Activated CD4-positive, alpha-beta T cell treated with anti-CD3 and anti-CD28 coated beads for 36 hours (primary cell): Measurements from ENCODE around the gene C10orf143. TPM values are rescaled to one million over a fixed set of nuclear protein-coding genes. Genes with fewer than 3 reads are reported as not detected.
"Not testable (repeated sequence)": the region's sequence is repeated elsewhere in the genome, so short reads cannot be mapped to it uniquely, and the experiment has no call there.

Experiments
- ATAC-seq: fragments of 200-7000 bp; cut with Tn5 transposase; one replicate; pipeline ENCODE4 v1.10.0; 2021; ENCODE audit warnings: mild to moderate bottlenecking, moderate library complexity
- CTCF ChIA-PET: fragments of 350-600 bp; sonication (Branson Sonifier 250); formaldehyde crosslinking; loops from one replicate; lab custom pipeline; 2021; ENCODE audit warnings: antibody characterized with exemption; lab: Charles Lee
- POLR2A ChIA-PET: fragments of 350-600 bp; sonication (Branson Sonifier 250); formaldehyde crosslinking; loops from one replicate; lab custom pipeline; 2021; ENCODE audit warnings: antibody characterized with exemption, inconsistent platforms; lab: Charles Lee
- DNase-seq: peaks from one replicate; pipeline ENCODE4 v3.0.0-alpha.2; 2020
- H3K27ac Mint-ChIP-seq: one replicate; pipeline ENCODE4 v1.8.0; 2021; ENCODE audit warnings: mixed read lengths
- H3K27me3 Mint-ChIP-seq: one replicate; pipeline ENCODE4 v1.8.0; 2021; ENCODE audit warnings: mixed read lengths
- H3K36me3 Mint-ChIP-seq: one replicate; pipeline ENCODE4 v1.8.0; 2021; ENCODE audit warnings: low read depth, mixed read lengths
- H3K4me1 Mint-ChIP-seq: one replicate; pipeline ENCODE4 v1.8.0; 2021; ENCODE audit warnings: mixed read lengths
- H3K4me3 Mint-ChIP-seq: one replicate; pipeline ENCODE4 v1.8.0; 2021; ENCODE audit warnings: mild to moderate bottlenecking, moderate library complexity, mixed read lengths
- H3K9me3 Mint-ChIP-seq: one replicate; pipeline ENCODE4 v1.8.0; 2021; ENCODE audit warnings: low read depth, mixed read lengths
- intact Hi-C, 2 experiments: fragments of 100-400 bp; cut with DNase I in 1 of 2; cut with micrococcal nuclease in 1 of 2; formaldehyde crosslinking; loops; one replicate each; pipeline versions ENCODE4 v1.14.2 to v1.15.1; 2022 to 2024; cut with DNase I, micrococcal nuclease
- total RNA-seq, 2 experiments: library from RNA; stranded (reverse); gene quantifications; one replicate each; pipeline ENCODE4 v1.2.3, GENCODE V29; 2021

C10orf143 gene
- total RNA-seq, 2 experiments from 2014 or later, result 4.0 to 5.4 TPM

GRCh38 chr10:130112821-130113220 lies 2.2 kb upstream of the C10orf143 start:
- no peak for DNase-seq
- ChIA-PET CTCF (no interaction called here), POLR2A (no interaction called here)
- Mint-ChIP-seq H3K27ac (no peak overlapping the region), H3K27me3 (no peaks in the 10 kb centered on the region), H3K4me3 (no peak overlapping the region), H3K36me3 (peaks cover 5% of the 10 kb centered on the region), H3K4me1 (peaks cover 24% of the 10 kb centered on the region), H3K9me3 (peaks cover 4% of the 10 kb centered on the region)
- intact Hi-C loops, result loop anchor here in 1 of 2 experiments (5.0 kb wide), 1 partner anchor 151 kb away; the partner anchor contains the start of gene EBF3
- ATAC-seq, result no peak

- H3K4me3 Mint-ChIP-seq, result peak overlapping the region; percentile 90
- H3K9me3 Mint-ChIP-seq, result no peaks in the 10 kb centered on the region
- peaks cover 35% of the 10 kb centered on the region for H3K4me1 Mint-ChIP-seq
- no peak for ATAC-seq
- intact Hi-C loops, result loop anchor here (1.0 to 5.0 kb wide), 8 partner anchors 15 to 1985 kb away; partner anchors contain the start of genes BNIP3 (in 1 of the 2), EBF3 (in 1 of the 2), GLRX3 (in 1 of the 2) and MGMT (in 1 of the 2)
- peak; percentile 52 for DNase-seq
- H3K27ac Mint-ChIP-seq, result peak overlapping the region; percentile 98
- POLR2A ChIA-PET, result interaction anchor here (0.6 to 3.0 kb wide), 3 partner anchors 16 to 33 kb away, joined by 4 to 39 read pairs (median 8); partner anchors contain the start of gene GLRX3
- CTCF ChIA-PET, result interaction anchor here (0.7 to 4.1 kb wide), 3 partner anchors 15 to 1785 kb away, joined by 4 to 39 read pairs (median 33); partner anchors contain the start of gene GLRX3
- H3K36me3 Mint-ChIP-seq, result peaks cover 8% of the 10 kb centered on the region
- H3K27me3 Mint-ChIP-seq, result no peaks in the 10 kb centered on the region
These were observed 1.2 kb upstream of the C10orf143 start for GRCh38 chr10:130111852-130112180.

- peak overlapping the region; percentile 98 for H3K27ac Mint-ChIP-seq
- ChIA-PET POLR2A (interaction anchor here (0.5 to 3.0 kb wide), 6 partner anchors 17 to 190 kb away, joined by 3 to 39 read pairs (median 6); partner anchors contain the start of gene GLRX3), CTCF (interaction anchor here (0.7 to 4.1 kb wide), 8 partner anchors 16 to 1785 kb away, joined by 4 to 39 read pairs (median 5); partner anchors contain the start of gene GLRX3)
- DNase-seq (peak; percentile 96), ATAC-seq (peak; percentile 86)
- H3K9me3 Mint-ChIP-seq, result no peaks in the 10 kb centered on the region
- H3K4me1 Mint-ChIP-seq, result peaks cover 40% of the 10 kb centered on the region
- H3K4me3 Mint-ChIP-seq, result peak overlapping the region; percentile 90
- no peaks in the 10 kb centered on the region for H3K27me3 Mint-ChIP-seq
- intact Hi-C loops, result loop anchor here (1.0 to 5.0 kb wide), 8 partner anchors 16 to 1984 kb away; partner anchors contain the start of genes BNIP3 (in 1 of the 2), EBF3 (in 1 of the 2), GLRX3 (in 1 of the 2) and MGMT (in 1 of the 2)
- peaks cover 12% of the 10 kb centered on the region for H3K36me3 Mint-ChIP-seq
These were observed 652 bp upstream of the C10orf143 start for GRCh38 chr10:130111113-130111851.

GRCh38 chr10:130109796-130110245 lies 809 bp downstream of the C10orf143 start:
- ChIA-PET CTCF (interaction anchor here (0.7 to 4.1 kb wide), 16 partner anchors 11 to 141 kb away, joined by 3 to 39 read pairs (median 4); partner anchors contain the start of gene GLRX3), POLR2A (interaction anchor here (1.2 to 3.0 kb wide), 3 partner anchors 18 to 27 kb away, joined by 6 to 39 read pairs (median 8); partner anchors contain the start of gene GLRX3)
- Mint-ChIP-seq H3K27me3 (no peaks in the 10 kb centered on the region), H3K9me3 (no peaks in the 10 kb centered on the region), H3K4me1 (peaks cover 45% of the 10 kb centered on the region), H3K4me3 (peak overlapping the region; percentile 90), H3K27ac (peak overlapping the region; percentile 98), H3K36me3 (peaks cover 16% of the 10 kb centered on the region)
- intact Hi-C loops, result loop anchor here (1.0 to 5.0 kb wide), 9 partner anchors 26 to 1983 kb away; partner anchors contain the start of genes EBF3 (in 2 of the 2), BNIP3 (in 1 of the 2), GLRX3 (in 1 of the 2) and MKI67 (in 1 of the 2)
- ATAC-seq (no peak), DNase-seq (peak; percentile 80)

- Mint-ChIP-seq H3K9me3 (no peaks in the 10 kb centered on the region), H3K27me3 (no peaks in the 10 kb centered on the region), H3K27ac (peak overlapping the region; percentile 83), H3K4me1 (peaks cover 45% of the 10 kb centered on the region), H3K4me3 (peak overlapping the region; percentile 90), H3K36me3 (peaks cover 19% of the 10 kb centered on the region)
- ChIA-PET CTCF (interaction anchor here (0.7 to 4.1 kb wide), 11 partner anchors 15 to 140 kb away, joined by 3 to 39 read pairs (median 5); partner anchors contain the start of gene GLRX3), POLR2A (interaction anchor here (1.2 to 3.0 kb wide), 2 partner anchors 22 to 28 kb away, joined by 6 to 39 read pairs; partner anchors contain the start of gene GLRX3)
- DNase-seq (peak; percentile 57), ATAC-seq (peak; percentile 3)
- intact Hi-C loops, result loop anchor here (2.0 to 5.0 kb wide), 2 partner anchors 138 to 147 kb away; partner anchors contain the start of gene EBF3 (in 1 of the 2)
These were observed 1.6 kb downstream of the C10orf143 start for GRCh38 chr10:130108934-130109604.

GRCh38 chr10:130108146-130108545 lies 2.5 kb downstream of the C10orf143 start:
- ATAC-seq, H3K9me3 Mint-ChIP-seq, H3K27me3 Mint-ChIP-seq, POLR2A ChIA-PET: not testable (repeated sequence)
- Mint-ChIP-seq H3K4me3 (peak overlapping the region; percentile 48), H3K36me3 (peaks cover 21% of the 10 kb centered on the region), H3K27ac (peak overlapping the region; percentile 89), H3K4me1 (peaks cover 43% of the 10 kb centered on the region)
- CTCF ChIA-PET, result interaction anchor here (0.7 to 4.1 kb wide), 4 partner anchors 18 to 20 kb away, joined by 3 to 33 read pairs (median 6); no protein-coding TSS in a partner anchor
- intact Hi-C loops, result loop anchor here (2.0 to 5.0 kb wide), 2 partner anchors 137 to 146 kb away; partner anchors contain the start of gene EBF3 (in 1 of the 2)
- DNase-seq, result peak; percentile 42

GRCh38 chr10:130105724-130106123 lies 4.9 kb downstream of the C10orf143 start:
- Mint-ChIP-seq H3K4me3 (no peak overlapping the region), H3K9me3 (no peaks in the 10 kb centered on the region), H3K4me1 (peaks cover 33% of the 10 kb centered on the region), H3K27ac (peak overlapping the region; percentile 59), H3K27me3 (no peaks in the 10 kb centered on the region), H3K36me3 (peaks cover 26% of the 10 kb centered on the region)
- POLR2A ChIA-PET, result no interaction called here
- CTCF ChIA-PET, result no interaction called here
- intact Hi-C loops, result loop anchor here in 1 of 2 experiments (5.0 kb wide), 1 partner anchor 143 kb away; the partner anchor contains the start of gene EBF3
- no peak for ATAC-seq
- DNase-seq, result no peak

GRCh38 chr10:130099344-130099743 lies 11.3 kb downstream of the C10orf143 start:
- intact Hi-C loops, result no loop called here
- DNase-seq (no peak), ATAC-seq (no peak)
- no peak overlapping the region for H3K4me3 Mint-ChIP-seq
- no peaks in the 10 kb centered on the region for H3K27me3 Mint-ChIP-seq
- peaks cover 2% of the 10 kb centered on the region for H3K9me3 Mint-ChIP-seq
- no peak overlapping the region for H3K27ac Mint-ChIP-seq
- no peaks in the 10 kb centered on the region for H3K4me1 Mint-ChIP-seq
- H3K36me3 Mint-ChIP-seq, result peaks cover 43% of the 10 kb centered on the region
- ChIA-PET CTCF (interaction anchor here (0.6 to 1.2 kb wide), 3 partner anchors 11 to 610 kb away, joined by 3 to 5 read pairs (median 3); partner anchors contain the start of gene C10orf143), POLR2A (no interaction called here)

- intact Hi-C loops, DNase-seq, ATAC-seq, POLR2A ChIA-PET, H3K4me3 Mint-ChIP-seq, H3K4me1 Mint-ChIP-seq, H3K27ac Mint-ChIP-seq, H3K27me3 Mint-ChIP-seq: not testable (repeated sequence)
- H3K9me3 Mint-ChIP-seq, result peaks cover 12% of the 10 kb centered on the region
- peaks cover 44% of the 10 kb centered on the region for H3K36me3 Mint-ChIP-seq
- CTCF ChIA-PET, result interaction anchor here (0.6 to 0.8 kb wide), 2 partner anchors 18 to 19 kb away, joined by 3 read pairs; no protein-coding TSS in a partner anchor
These were observed 20.1 kb downstream of the C10orf143 start for GRCh38 chr10:130090565-130090964.

- no peaks in the 10 kb centered on the region for H3K4me1 Mint-ChIP-seq
- H3K27me3 Mint-ChIP-seq, result no peaks in the 10 kb centered on the region
- CTCF ChIA-PET, result no interaction called here
- no peaks in the 10 kb centered on the region for H3K9me3 Mint-ChIP-seq
- no peak for ATAC-seq
- peaks cover 15% of the 10 kb centered on the region for H3K36me3 Mint-ChIP-seq
- DNase-seq, result no peak
- POLR2A ChIA-PET, result no interaction called here
- intact Hi-C loops, result no loop called here
- no peak overlapping the region for H3K4me3 Mint-ChIP-seq
- no peak overlapping the region for H3K27ac Mint-ChIP-seq
These were observed 30.2 kb downstream of the C10orf143 start for GRCh38 chr10:130080461-130080814.
